Peyer's patch (tissue), 4 donors: ENCODE measurements around the gene RNF168.

Experiments
- CTCF ChIP-seq, 6 experiments: fragments of 450-650 bp in 4 of 6; fragments of 200-600 bp in 2 of 6; sonication (generic) in 1 of 6; IDR thresholded peaks; one replicate each; pipeline ENCODE4 v1.5.1; 2017 to 2019; ENCODE audit warnings: antibody characterized with exemption in 6 of 6, mild to moderate bottlenecking in 3 of 6, moderate library complexity in 1 of 6
- POLR2A ChIP-seq, 2 donors: fragments of 450-650 bp; IDR thresholded peaks; one replicate each; pipeline ENCODE4 v1.5.1; 2017; ENCODE audit warnings: antibody characterized with exemption in 2 of 2, mild to moderate bottlenecking in 2 of 2, moderate library complexity in 2 of 2

DNA sequence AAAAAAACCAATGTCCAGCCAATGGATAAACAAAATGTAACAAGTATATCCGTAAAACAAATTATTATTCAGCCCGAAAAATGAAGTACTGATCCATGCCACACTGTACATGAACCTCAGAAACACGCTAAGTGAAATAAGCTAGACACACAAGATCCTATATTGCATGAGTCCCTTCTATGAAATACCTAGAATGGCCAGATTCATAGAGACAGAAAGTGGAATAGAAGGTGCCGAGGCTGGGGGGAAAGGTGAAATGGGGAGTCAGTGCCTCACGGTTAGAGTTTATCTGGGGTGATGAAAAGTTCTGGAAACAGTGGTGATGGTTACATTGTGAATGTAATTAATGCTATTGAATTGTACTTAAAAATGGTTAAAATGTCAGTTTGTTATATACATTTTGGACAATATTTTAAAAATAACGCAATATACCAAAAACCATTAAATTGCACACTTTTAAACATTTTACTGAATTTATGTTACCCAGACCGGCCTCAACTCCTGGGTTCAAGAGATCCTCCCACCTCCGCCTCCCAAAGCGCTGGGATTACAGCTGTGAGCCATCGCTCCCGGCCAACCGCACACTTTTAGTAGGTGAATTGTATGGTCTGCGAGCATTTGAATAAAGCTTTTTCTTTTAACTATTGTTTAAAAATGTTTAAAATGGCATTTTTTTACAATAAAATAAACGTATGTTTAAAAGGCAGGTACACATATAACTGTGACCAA lies 2.1 kb downstream of the RNF168 start:
- TF ChIP-seq CTCF (IDR thresholded peaks at IDR 0.05) (no peak), POLR2A (IDR thresholded peaks at IDR 0.05) (no peak)
